Panc1 (cell line): ENCODE results near the gene WWOX. TPM values are rescaled to one million over a fixed set of nuclear protein-coding genes. Genes with fewer than 3 reads are reported as not detected.

ENCODE experiments used
- ATAC-seq: fragments of 200-7000 bp; cut with Tn5 transposase; 2 replicates; pipeline ENCODE4 v1.9.1; 2020; ENCODE audit warnings: mild to moderate bottlenecking, moderate library complexity
- BruUV-seq: library from RNA; stranded (reverse); fragments of 400-500 nt; replicated peaks from 2 replicates; lab custom pipeline; 2021; lab: Mats Ljungman, UMichigan
- CTCF ChIA-PET: fragments of 300-600 bp; sonication (Branson Sonifier 250); formaldehyde crosslinking; loops from one replicate; lab custom pipeline; 2022; ENCODE audit warnings: antibody characterized with exemption; lab: Charles Lee
- POLR2A ChIA-PET: fragments of 300-600 bp; sonication (Branson Sonifier 250); formaldehyde crosslinking; loops from one replicate; lab custom pipeline; 2022; ENCODE audit warnings: antibody characterized with exemption; lab: Charles Lee
- DNase-seq: peaks from one replicate; pipeline ENCODE4 v3.0.0-alpha.2; 2010; ENCODE audit warnings: low read depth, low spot score
- H3K27ac ChIP-seq: 2 replicates; pipeline ENCODE4 v1.5.1; 2011; ENCODE audit warnings: mild to moderate bottlenecking, low read length, inconsistent platforms
- H3K27me3 ChIP-seq: fragments of 200-500 bp; sonication (Bioruptor generic); 2 replicates; pipeline ENCODE4 v1.6.0; 2014; ENCODE audit warnings: low read length, inconsistent platforms; ENCODE audit not compliant: control insufficient read depth, insufficient read depth
- H3K36me3 ChIP-seq: fragments of 200-500 bp; sonication (Bioruptor generic); 2 replicates; pipeline ENCODE4 v1.5.1; 2014; ENCODE audit warnings: inconsistent platforms, mild to moderate bottlenecking, low read length, moderate library complexity; ENCODE audit not compliant: control insufficient read depth, insufficient read depth
- H3K4me1 ChIP-seq: 2 replicates; pipeline ENCODE4 v1.5.1; 2011; ENCODE audit warnings: inconsistent platforms, mild to moderate bottlenecking, low read length, moderate library complexity; ENCODE audit not compliant: control insufficient read depth, insufficient read depth
- H3K4me3 ChIP-seq, 2 experiments: 2 replicates each; pipeline ENCODE4 v1.5.1; 2011 to 2012; ENCODE audit warnings: low read depth in 2 of 2, low read length in 2 of 2, mild to moderate bottlenecking in 2 of 2, inconsistent platforms in 1 of 2, moderate library complexity in 1 of 2
- H3K9me3 ChIP-seq: fragments of 200-500 bp; sonication (Bioruptor generic); 2 replicates; pipeline ENCODE4 v1.5.1; 2014; ENCODE audit warnings: low read depth, mild to moderate bottlenecking, inconsistent platforms, low read length, moderate library complexity; ENCODE audit not compliant: control insufficient read depth, insufficient read depth
- POLR2AphosphoS5 ChIP-seq: IDR thresholded peaks from 2 replicates; pipeline ENCODE4 v1.6.1; 2012; ENCODE audit warnings: mild to moderate bottlenecking, low read depth, low read length, moderate library complexity
- REST ChIP-seq, 2 experiments: IDR thresholded peaks; 2 replicates each; pipeline ENCODE4 v1.6.1; 2011 to 2012; ENCODE audit warnings: low read depth in 2 of 2, control low read depth in 1 of 2, low read length in 1 of 2, mild to moderate bottlenecking in 1 of 2, moderate library complexity in 1 of 2; ENCODE audit not compliant: insufficient read depth in 1 of 2
- SIN3A ChIP-seq: IDR thresholded peaks from 2 replicates; pipeline ENCODE4 v1.6.1; 2012; ENCODE audit warnings: low read depth, mild to moderate bottlenecking, low read length, moderate library complexity, borderline replicate concordance; ENCODE audit not compliant: insufficient read depth
- TCF7L2 ChIP-seq: IDR thresholded peaks from 2 replicates; pipeline ENCODE4 v1.6.1; 2011; ENCODE audit warnings: mild to moderate bottlenecking, low read depth, low read length, inconsistent platforms
- in situ Hi-C: cut with HindIII; loops from 2 replicates; pipeline ENCODE4 v1.10.0; 2016; ENCODE audit warnings: low sequenced_read_pairs, low pct_unique_long_range_greater_than_20kb
- intact Hi-C: fragments of 100-400 bp; cut with micrococcal nuclease; formaldehyde crosslinking; loops from one replicate; pipeline ENCODE4 v1.10.0; 2022; ENCODE audit not compliant: unreplicated experiment
- total RNA-seq: library from RNA; stranded (reverse); gene quantifications from one replicate; pipeline ENCODE4 v1.2.1, GENCODE V29; 2021; ENCODE audit not compliant: unreplicated experiment
- TF ChIP-seq, protein P1 (sequence below): fragments of 450-650 bp; IDR thresholded peaks from 2 replicates; pipeline ENCODE4 v1.5.1; 2017; ENCODE audit warnings: mild to moderate bottlenecking

The WWOX gene
- total RNA-seq, 1 experiment from 2014 or later = 12.5 TPM

DNA sequence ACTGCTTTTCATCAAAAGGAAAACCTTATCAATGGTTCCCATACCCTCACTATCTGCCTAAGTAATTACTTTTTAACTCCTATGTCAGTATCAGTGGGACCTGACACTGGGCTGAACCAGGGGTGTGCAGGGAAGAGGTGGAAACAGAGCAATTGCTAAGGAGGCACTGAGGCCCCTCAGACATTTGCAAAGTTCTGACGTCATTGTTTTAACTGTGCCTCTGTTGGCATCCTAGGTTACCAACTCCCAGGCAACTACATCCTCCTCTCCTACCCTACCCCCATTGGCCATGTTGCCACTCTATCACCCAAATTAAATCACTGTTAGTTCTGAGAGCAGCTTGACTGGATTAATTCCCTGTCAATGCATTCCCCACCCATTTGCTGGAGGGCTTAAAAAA, 8.0 kb upstream of the WWOX start:
- in situ Hi-C loops (no loop called here), intact Hi-C loops (loop anchor here (5.0 kb wide), 1 partner anchor 414 kb away; no protein-coding TSS in a partner anchor)
- Histone ChIP-seq H3K4me1 (no peaks in the 10 kb centered on the region), H3K27me3 (no peaks in the 10 kb centered on the region), H3K36me3 (no peaks in the 10 kb centered on the region), H3K4me3 (no peak overlapping the region), H3K9me3 (no peaks in the 10 kb centered on the region), H3K27ac (no peak overlapping the region)
- CTCF ChIA-PET = no interaction called here
- TF ChIP-seq SIN3A = no peak
- no peak for TF ChIP-seq POLR2AphosphoS5
- TF ChIP-seq, protein P1, sequence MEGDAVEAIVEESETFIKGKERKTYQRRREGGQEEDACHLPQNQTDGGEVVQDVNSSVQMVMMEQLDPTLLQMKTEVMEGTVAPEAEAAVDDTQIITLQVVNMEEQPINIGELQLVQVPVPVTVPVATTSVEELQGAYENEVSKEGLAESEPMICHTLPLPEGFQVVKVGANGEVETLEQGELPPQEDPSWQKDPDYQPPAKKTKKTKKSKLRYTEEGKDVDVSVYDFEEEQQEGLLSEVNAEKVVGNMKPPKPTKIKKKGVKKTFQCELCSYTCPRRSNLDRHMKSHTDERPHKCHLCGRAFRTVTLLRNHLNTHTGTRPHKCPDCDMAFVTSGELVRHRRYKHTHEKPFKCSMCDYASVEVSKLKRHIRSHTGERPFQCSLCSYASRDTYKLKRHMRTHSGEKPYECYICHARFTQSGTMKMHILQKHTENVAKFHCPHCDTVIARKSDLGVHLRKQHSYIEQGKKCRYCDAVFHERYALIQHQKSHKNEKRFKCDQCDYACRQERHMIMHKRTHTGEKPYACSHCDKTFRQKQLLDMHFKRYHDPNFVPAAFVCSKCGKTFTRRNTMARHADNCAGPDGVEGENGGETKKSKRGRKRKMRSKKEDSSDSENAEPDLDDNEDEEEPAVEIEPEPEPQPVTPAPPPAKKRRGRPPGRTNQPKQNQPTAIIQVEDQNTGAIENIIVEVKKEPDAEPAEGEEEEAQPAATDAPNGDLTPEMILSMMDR = no peak
- TF ChIP-seq REST (IDR thresholded peaks at IDR 0.05; ENCODE audit: insufficient read depth in 1 of 2, low read depth in 2 of 2, low read length in 1 of 2) = no peak
- TF ChIP-seq TCF7L2 = no peak
- POLR2A ChIA-PET = no interaction called here
- DNase-seq (no peak), ATAC-seq (no peak)
- no TSS peak for BruUV-seq

GRCh38 chr16:78092758-78093157, 6.7 kb upstream of the WWOX start:
- in situ Hi-C loops (no loop called here), intact Hi-C loops (loop anchor here (5.0 kb wide), 1 partner anchor 415 kb away; no protein-coding TSS in a partner anchor)
- no peaks in the 10 kb centered on the region for H3K4me1 ChIP-seq
- TF ChIP-seq POLR2AphosphoS5 = no peak
- TF ChIP-seq, protein P1 = no peak
- TF ChIP-seq SIN3A = no peak
- no peak for TF ChIP-seq TCF7L2
- no peak for TF ChIP-seq REST (IDR thresholded peaks at IDR 0.05; ENCODE audit: insufficient read depth in 1 of 2, low read depth in 2 of 2, low read length in 1 of 2)
- ChIA-PET POLR2A (no interaction called here), CTCF (no interaction called here)
- ATAC-seq (no peak), DNase-seq (no peak)
- no peak overlapping the region for H3K4me3 ChIP-seq
- H3K27ac ChIP-seq = no peak overlapping the region
- H3K36me3 ChIP-seq = no peaks in the 10 kb centered on the region
- H3K27me3 ChIP-seq = no peaks in the 10 kb centered on the region
- BruUV-seq = no TSS peak
- H3K9me3 ChIP-seq = no peaks in the 10 kb centered on the region
